Uterus (tissue), 4 donors: ENCODE data around the gene NEU4. TPM values are rescaled to one million over a fixed set of nuclear protein-coding genes. Genes with fewer than 3 reads are reported as not detected.
"Not testable (repeated sequence)": the region's sequence is repeated elsewhere in the genome, so short reads cannot be mapped to it uniquely, and the experiment has no call there.

ENCODE experiments used
- DNase-seq, 2 donors: peaks; one replicate each; pipeline ENCODE4 v3.0.0-alpha.2; 2019 to 2020
- H3K27ac ChIP-seq, 2 donors: fragments of 200-600 bp; sonication (generic); 1 replicate in 1 of 2; 2 replicates in 1 of 2; pipeline ENCODE4 v1.5.1; 2016 to 2018
- H3K27me3 ChIP-seq, 2 donors: fragments of 200-600 bp; sonication (generic); one replicate each; pipeline ENCODE4 v1.5.1; 2018 to 2019; ENCODE audit warnings: control low read depth in 1 of 2
- H3K36me3 ChIP-seq, 2 donors: fragments of 200-600 bp; sonication (generic); one replicate each; pipeline ENCODE4 v1.5.1; 2019; ENCODE audit warnings: control low read depth in 1 of 2
- H3K4me1 ChIP-seq, 2 donors: fragments of 200-600 bp; sonication (generic); one replicate each; pipeline ENCODE4 v1.5.1; 2018 to 2019; ENCODE audit warnings: control low read depth in 1 of 2
- H3K4me3 ChIP-seq, 2 donors: fragments of 200-600 bp; sonication (generic); 1 replicate in 1 of 2; 2 replicates in 1 of 2; pipeline ENCODE4 v1.5.1; 2018 to 2019; ENCODE audit warnings: mild to moderate bottlenecking in 1 of 2
- H3K9me3 ChIP-seq, 2 donors: fragments of 200-600 bp; sonication (generic); one replicate each; pipeline ENCODE4 v1.5.1; 2019; ENCODE audit warnings: control low read depth in 1 of 2
- POLR2A ChIP-seq, 2 donors: fragments of 450-650 bp; IDR thresholded peaks; one replicate each; pipeline ENCODE4 v1.6.1; 2016; ENCODE audit warnings: antibody characterized with exemption in 2 of 2, mild to moderate bottlenecking in 1 of 2, moderate library complexity in 1 of 2
- intact Hi-C: fragments of 100-400 bp; cut with DNase I; formaldehyde crosslinking; loops from one replicate; pipeline ENCODE4 v1.15.1; 2023; ENCODE audit warnings: low total_unique reads
- total RNA-seq, 4 donors: library from RNA; depleted of rRNA in 3 of 4; stranded (reverse); fragments of >200 nt in 3 of 4; gene quantifications; one replicate each; pipeline versions ENCODE4 v1.1.0 to v1.2.4, GENCODE V29; 2014 to 2023
- TF ChIP-seq, protein P1 (sequence below), 4 experiments: fragments of 200-600 bp in 2 of 4; fragments of 450-650 bp in 2 of 4; sonication (generic) in 2 of 4; IDR thresholded peaks; one replicate each; pipeline ENCODE4 v1.5.1; 2016 to 2019; ENCODE audit warnings: antibody characterized with exemption in 4 of 4, mild to moderate bottlenecking in 2 of 4, moderate library complexity in 1 of 4
- donor health status: DM: yes; HTN: yes; CAD: no.

NEU4 gene
- total RNA-seq, 4 donors from 2014 or later = 0.21 to 0.29 TPM; not detected in 2

DNA sequence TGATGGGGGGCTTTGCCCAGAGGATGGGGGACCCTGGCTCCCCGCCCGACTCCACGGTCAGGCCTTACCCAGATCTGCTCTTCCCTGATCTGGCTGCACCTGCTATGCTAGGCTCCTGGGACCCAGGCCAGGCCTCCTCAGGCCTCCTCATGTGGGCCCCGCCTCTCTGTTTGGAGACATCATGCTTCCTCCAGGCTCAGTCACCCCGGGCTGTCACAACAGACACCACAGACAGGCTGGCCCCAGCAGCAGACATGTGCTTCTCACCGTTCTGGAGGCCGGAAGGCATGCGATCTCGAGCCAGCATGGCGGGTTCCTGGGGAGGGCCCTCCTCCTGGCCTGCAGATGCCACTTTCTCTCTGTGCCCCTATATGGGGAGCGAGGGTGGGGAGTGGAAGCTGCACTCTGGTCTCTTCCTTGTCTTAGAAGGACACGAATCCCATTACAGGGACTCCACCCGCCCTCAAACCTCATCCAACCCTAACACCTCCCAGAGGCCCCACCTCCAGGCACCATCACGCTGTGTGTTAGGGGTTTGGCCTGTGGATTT lies 10.8 kb upstream of the NEU4 start:
- peaks cover 0 to 2% of the 10 kb centered on the region in 2 donors for H3K27me3 ChIP-seq
- DNase-seq = peak; percentile 12 to 13

DNA sequence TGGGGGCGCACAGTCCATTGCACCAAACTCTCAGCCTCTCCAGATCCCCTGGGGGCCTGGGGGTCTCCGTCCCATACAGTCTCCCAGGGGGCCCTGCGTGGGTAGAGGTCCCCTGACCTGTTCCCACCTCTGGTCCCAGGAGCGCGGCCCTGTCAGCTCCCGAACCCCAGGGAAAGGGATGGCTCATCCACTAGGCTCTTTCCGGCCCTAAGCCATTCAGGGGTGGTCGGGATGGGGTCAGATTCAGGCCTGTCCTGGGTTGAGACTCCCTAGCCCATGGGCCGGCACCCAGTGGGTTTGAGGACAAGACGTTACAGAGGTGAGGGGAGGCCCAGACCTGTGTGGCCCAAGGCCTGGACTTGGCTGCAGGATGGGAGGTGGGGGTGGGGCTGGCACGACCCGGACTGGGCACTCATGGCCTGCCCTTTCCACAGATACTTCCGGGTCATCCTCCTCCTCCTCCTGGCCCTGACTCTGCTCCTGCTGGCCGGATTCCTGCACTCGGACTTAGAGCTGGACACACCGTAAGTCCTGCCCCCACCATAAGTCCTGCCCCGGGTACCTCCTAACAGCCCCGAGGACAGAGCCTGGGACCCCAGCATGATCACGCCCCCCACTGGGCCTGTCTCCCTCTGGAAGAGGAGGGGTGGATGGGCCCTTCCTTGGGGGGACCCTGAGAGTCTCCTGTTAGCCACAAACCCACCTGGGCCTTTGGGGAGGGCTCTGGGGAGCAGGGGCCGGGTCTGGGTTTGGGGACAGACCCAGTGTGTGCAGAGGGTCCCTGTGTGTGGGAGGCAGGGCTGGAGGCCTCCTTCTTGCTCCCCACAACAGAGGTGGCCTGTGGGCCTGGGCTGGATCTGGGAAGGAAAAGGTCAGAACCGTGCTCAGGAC lies 10.1 kb upstream of the NEU4 start:
- peak in 1 of 2 donors; percentile 11 for DNase-seq
- intact Hi-C loops = no loop called here
- no peaks in the 10 kb centered on the region for H3K36me3 ChIP-seq
- TF ChIP-seq, protein P1, sequence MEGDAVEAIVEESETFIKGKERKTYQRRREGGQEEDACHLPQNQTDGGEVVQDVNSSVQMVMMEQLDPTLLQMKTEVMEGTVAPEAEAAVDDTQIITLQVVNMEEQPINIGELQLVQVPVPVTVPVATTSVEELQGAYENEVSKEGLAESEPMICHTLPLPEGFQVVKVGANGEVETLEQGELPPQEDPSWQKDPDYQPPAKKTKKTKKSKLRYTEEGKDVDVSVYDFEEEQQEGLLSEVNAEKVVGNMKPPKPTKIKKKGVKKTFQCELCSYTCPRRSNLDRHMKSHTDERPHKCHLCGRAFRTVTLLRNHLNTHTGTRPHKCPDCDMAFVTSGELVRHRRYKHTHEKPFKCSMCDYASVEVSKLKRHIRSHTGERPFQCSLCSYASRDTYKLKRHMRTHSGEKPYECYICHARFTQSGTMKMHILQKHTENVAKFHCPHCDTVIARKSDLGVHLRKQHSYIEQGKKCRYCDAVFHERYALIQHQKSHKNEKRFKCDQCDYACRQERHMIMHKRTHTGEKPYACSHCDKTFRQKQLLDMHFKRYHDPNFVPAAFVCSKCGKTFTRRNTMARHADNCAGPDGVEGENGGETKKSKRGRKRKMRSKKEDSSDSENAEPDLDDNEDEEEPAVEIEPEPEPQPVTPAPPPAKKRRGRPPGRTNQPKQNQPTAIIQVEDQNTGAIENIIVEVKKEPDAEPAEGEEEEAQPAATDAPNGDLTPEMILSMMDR (IDR thresholded peaks at IDR 0.05) = no peak
- no peak for TF ChIP-seq POLR2A (IDR thresholded peaks at IDR 0.05)
- H3K4me3 ChIP-seq = no peak overlapping the region
- H3K27me3 ChIP-seq = peaks cover 0 to 3% of the 10 kb centered on the region in 2 donors
- H3K4me1 ChIP-seq = peaks cover 0 to 9% of the 10 kb centered on the region in 2 donors
- no peak overlapping the region for H3K27ac ChIP-seq
- H3K9me3 ChIP-seq = no peaks in the 10 kb centered on the region

More for the DNA sequence above, 10.8 kb upstream of the NEU4 start:
- peaks cover 0 to 2% of the 10 kb centered on the region in 2 donors for H3K4me1 ChIP-seq
- no peaks in the 10 kb centered on the region for H3K9me3 ChIP-seq
- no peak overlapping the region for H3K27ac ChIP-seq
- no peak overlapping the region for H3K4me3 ChIP-seq
- intact Hi-C loops = no loop called here
- TF ChIP-seq POLR2A (IDR thresholded peaks at IDR 0.05) = no peak
- TF ChIP-seq, protein P1 (IDR thresholded peaks at IDR 0.05) = no peak
- H3K36me3 ChIP-seq = no peaks in the 10 kb centered on the region

GRCh38 chr2:241799522-241800197 lies 9.3 kb upstream of the NEU4 start:
- intact Hi-C loops = no loop called here
- peak in 1 of 2 donors; percentile 9 for DNase-seq
- TF ChIP-seq POLR2A (IDR thresholded peaks at IDR 0.05) = no peak
- TF ChIP-seq, protein P1 (IDR thresholded peaks at IDR 0.05) = no peak
- Histone ChIP-seq H3K27me3 (peaks cover 0 to 3% of the 10 kb centered on the region in 2 donors), H3K4me1 (peaks cover 0 to 17% of the 10 kb centered on the region in 2 donors), H3K4me3 (no peak overlapping the region), H3K36me3 (no peaks in the 10 kb centered on the region), H3K9me3 (no peaks in the 10 kb centered on the region), H3K27ac (no peak overlapping the region)

DNA sequence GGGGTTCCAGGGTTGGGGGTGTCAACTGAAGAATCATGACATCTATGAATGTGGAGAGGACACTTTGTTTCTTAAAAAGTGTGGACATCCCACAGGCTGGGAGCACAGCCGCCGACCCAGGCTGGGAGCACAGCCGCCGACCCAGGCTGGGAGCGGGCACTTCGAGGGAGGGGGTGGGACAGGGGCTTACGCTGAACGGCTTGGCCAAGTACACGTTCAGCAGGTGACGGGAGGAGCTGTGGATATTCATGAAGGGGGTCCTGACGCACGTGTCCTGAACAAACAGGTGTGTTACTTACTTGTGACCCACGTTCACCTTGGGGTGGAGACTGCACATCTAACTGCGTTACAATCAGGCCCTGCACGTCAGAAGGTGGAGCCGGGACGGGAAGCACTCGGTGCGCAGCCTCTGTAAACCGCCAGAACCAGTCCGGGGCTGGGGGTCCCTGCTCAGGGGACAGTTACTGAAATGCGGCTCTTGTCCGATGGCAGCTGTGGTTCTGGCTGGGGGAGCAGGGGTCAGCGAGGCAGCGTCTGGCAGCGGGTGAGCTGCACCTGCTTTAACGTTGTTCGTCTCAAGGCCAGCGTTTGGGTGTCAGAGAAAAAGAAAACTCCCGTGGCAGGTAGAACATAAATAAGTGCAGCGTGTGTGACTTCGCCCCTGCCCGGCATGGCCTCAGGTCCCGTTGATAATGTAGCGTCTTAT lies 8.6 kb upstream of the NEU4 start:
- H3K36me3 ChIP-seq, H3K27ac ChIP-seq, H3K9me3 ChIP-seq, H3K27me3 ChIP-seq, intact Hi-C loops, H3K4me3 ChIP-seq: not testable (repeated sequence)
- DNase-seq = peak in 1 of 2 donors; percentile 11
- peaks cover 0 to 18% of the 10 kb centered on the region in 2 donors for H3K4me1 ChIP-seq
